Fibroblast of lung (primary cell): ENCODE results near the gene HUS1. TPM values are rescaled to one million over a fixed set of nuclear protein-coding genes. Genes with fewer than 3 reads are reported as not detected.

Source experiments
- DNase-seq, 2 donors: peaks; one replicate each; pipeline versions ENCODE4 v3.0.0 to v3.0.0-alpha.2; 2010; ENCODE audit warnings: low read depth in 2 of 2
- H2AFZ ChIP-seq: 2 replicates; pipeline ENCODE4 v1.5.1; 2012; ENCODE audit warnings: low read length, control low read depth, inconsistent platforms
- H3K27ac ChIP-seq: 2 replicates; pipeline ENCODE4 v1.5.1; 2011; ENCODE audit warnings: low read length, control low read depth; ENCODE audit not compliant: insufficient read depth
- H3K27me3 ChIP-seq: 2 replicates; pipeline ENCODE4 v1.5.1; 2011; ENCODE audit warnings: mild to moderate bottlenecking, low read length; ENCODE audit not compliant: control insufficient read depth, insufficient read depth
- H3K36me3 ChIP-seq: 2 replicates; pipeline ENCODE4 v1.5.1; 2011; ENCODE audit warnings: low read length; ENCODE audit not compliant: control insufficient read depth, insufficient read depth
- H3K4me1 ChIP-seq: 2 replicates; pipeline ENCODE4 v1.5.1; 2011; ENCODE audit warnings: low read length; ENCODE audit not compliant: control insufficient read depth, insufficient read depth; ENCODE audit errors: extremely low read depth
- H3K4me2 ChIP-seq: 2 replicates; pipeline ENCODE4 v1.5.1; 2011; ENCODE audit warnings: low read length, control low read depth; ENCODE audit not compliant: insufficient read depth; ENCODE audit errors: extremely low read depth
- H3K4me3 ChIP-seq, 4 experiments: fragments of 200-600 bp in 1 of 4; sonication (generic) in 1 of 4; replicated peaks in 1 of 4; 2 replicates each; pipeline ENCODE4 v1.5.1; 2011 to 2016; ENCODE audit warnings: low read length in 4 of 4, low read depth in 3 of 4, mild to moderate bottlenecking in 3 of 4, control low read depth in 2 of 4, inconsistent platforms in 1 of 4, mixed read lengths in 1 of 4; ENCODE audit not compliant: insufficient read depth in 1 of 4; ENCODE audit errors: control extremely low read depth in 1 of 4
- H3K79me2 ChIP-seq: 2 replicates; pipeline ENCODE4 v1.5.1; 2012; ENCODE audit warnings: mild to moderate bottlenecking, low read length, inconsistent platforms; ENCODE audit not compliant: control insufficient read depth, insufficient read depth
- H3K9ac ChIP-seq: 2 replicates; pipeline ENCODE4 v1.5.1; 2011; ENCODE audit warnings: mild to moderate bottlenecking, low read length, control low read depth; ENCODE audit not compliant: insufficient read depth
- H3K9me3 ChIP-seq: 2 replicates; pipeline ENCODE4 v1.5.1; 2012; ENCODE audit warnings: low read depth, low read length; ENCODE audit not compliant: control insufficient read depth, insufficient read depth
- H4K20me1 ChIP-seq: 2 replicates; pipeline ENCODE4 v1.5.1; 2011; ENCODE audit warnings: low read length; ENCODE audit not compliant: control insufficient read depth, insufficient read depth; ENCODE audit errors: extremely low read depth
- EZH2 ChIP-seq: IDR thresholded peaks from 2 replicates; pipeline ENCODE4 v1.5.1; 2012; ENCODE audit warnings: low read length, control low read depth, mild to moderate bottlenecking; ENCODE audit errors: missing control alignments
- polyA plus RNA-seq, 2 donors: library from polyadenylated mRNA; depleted of rRNA in 1 of 2; stranded (reverse) in 1 of 2; unstranded in 1 of 2; fragments of >200 nt; gene quantifications; 2 replicates each; pipeline ENCODE4 v1.2.1, GENCODE V29; 2011 to 2012; ENCODE audit warnings: missing spikeins in 1 of 2
- total RNA-seq: library from RNA; depleted of rRNA; stranded (reverse); fragments of >200 nt; gene quantifications from 2 replicates; pipeline ENCODE4 v1.2.1, GENCODE V29; 2014
- TF ChIP-seq, protein P1 (sequence below), 2 donors: IDR thresholded peaks in 1 of 2; conservative IDR thresholded peaks in 1 of 2; 1 replicate in 1 of 2; 2 replicates in 1 of 2; pipeline ENCODE4 v1.5.1; 2011 to 2012; ENCODE audit warnings: low read length in 2 of 2, control low read depth in 1 of 2, inconsistent platforms in 1 of 2, low read depth in 1 of 2, mild to moderate bottlenecking in 1 of 2

HUS1 gene
- total and polyA plus RNA-seq, 2 donors (not counting 1 experiment from before 2014, with no cell fraction given): 14.2 to 29.4 TPM

DNA sequence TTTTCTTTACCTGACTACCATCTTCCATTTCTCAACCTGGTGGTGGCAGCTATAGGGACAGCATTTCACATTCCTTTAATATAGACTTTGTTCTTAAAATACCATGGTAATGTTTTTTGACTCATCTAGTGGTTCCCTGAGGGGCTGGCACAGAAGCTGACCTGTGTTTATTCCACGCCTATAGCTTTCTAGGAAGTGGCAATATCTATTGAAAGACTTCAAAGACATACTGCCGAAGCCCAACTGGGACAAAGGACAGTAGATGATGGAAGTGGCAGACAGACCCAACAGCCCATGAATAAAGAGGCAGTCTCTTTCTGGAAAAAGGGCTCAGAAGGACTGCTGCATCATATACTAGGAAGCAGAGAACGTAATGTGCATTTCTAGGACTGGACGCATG is 38.3 kb upstream of the HUS1 start:
- Histone ChIP-seq H3K9ac (no peak overlapping the region), H3K4me1 (no peaks in the 10 kb centered on the region), H3K4me2 (no peak overlapping the region), H2AFZ (no peak overlapping the region), H3K36me3 (no peaks in the 10 kb centered on the region), H3K4me3 (no peak overlapping the region), H4K20me1 (no peaks in the 10 kb centered on the region), H3K79me2 (no peaks in the 10 kb centered on the region), H3K9me3 (no peaks in the 10 kb centered on the region), H3K27ac (no peak overlapping the region), H3K27me3 (peaks cover 2% of the 10 kb centered on the region)
- TF ChIP-seq, protein P1, sequence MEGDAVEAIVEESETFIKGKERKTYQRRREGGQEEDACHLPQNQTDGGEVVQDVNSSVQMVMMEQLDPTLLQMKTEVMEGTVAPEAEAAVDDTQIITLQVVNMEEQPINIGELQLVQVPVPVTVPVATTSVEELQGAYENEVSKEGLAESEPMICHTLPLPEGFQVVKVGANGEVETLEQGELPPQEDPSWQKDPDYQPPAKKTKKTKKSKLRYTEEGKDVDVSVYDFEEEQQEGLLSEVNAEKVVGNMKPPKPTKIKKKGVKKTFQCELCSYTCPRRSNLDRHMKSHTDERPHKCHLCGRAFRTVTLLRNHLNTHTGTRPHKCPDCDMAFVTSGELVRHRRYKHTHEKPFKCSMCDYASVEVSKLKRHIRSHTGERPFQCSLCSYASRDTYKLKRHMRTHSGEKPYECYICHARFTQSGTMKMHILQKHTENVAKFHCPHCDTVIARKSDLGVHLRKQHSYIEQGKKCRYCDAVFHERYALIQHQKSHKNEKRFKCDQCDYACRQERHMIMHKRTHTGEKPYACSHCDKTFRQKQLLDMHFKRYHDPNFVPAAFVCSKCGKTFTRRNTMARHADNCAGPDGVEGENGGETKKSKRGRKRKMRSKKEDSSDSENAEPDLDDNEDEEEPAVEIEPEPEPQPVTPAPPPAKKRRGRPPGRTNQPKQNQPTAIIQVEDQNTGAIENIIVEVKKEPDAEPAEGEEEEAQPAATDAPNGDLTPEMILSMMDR (conservative IDR thresholded peaks at IDR 0.05 in 1 of 2, IDR thresholded peaks at IDR 0.05 in 1 of 2; ENCODE audit: low read depth in 1 of 2, low read length in 2 of 2): no peak
- TF ChIP-seq EZH2: no peak
- no peak for DNase-seq

DNA sequence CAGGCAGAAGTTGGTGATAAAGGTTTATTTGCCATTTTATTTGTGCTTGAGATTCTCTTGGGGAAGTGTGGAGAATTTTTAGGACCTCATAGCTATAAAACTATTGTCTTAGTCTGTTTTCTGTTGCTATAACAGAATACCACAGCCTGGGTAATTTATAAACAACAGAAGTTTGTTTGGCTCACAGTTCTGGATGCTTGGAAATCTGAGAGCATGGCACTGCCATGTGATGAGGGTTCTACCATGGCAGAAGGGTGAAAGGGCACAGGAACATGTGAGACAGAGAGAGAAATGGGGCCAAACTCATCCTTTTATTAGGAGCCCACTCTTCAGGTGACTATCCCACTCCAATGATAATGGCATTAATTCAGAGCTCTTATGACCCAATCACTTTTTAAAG is 37.2 kb upstream of the HUS1 start:
- H3K9me3 ChIP-seq: no peaks in the 10 kb centered on the region
- no peak overlapping the region for H3K27ac ChIP-seq
- H3K36me3 ChIP-seq: no peaks in the 10 kb centered on the region
- H3K4me3 ChIP-seq: no peak overlapping the region
- H3K4me1 ChIP-seq: no peaks in the 10 kb centered on the region
- H4K20me1 ChIP-seq: no peaks in the 10 kb centered on the region
- DNase-seq: no peak
- H3K4me2 ChIP-seq: no peak overlapping the region
- no peaks in the 10 kb centered on the region for H3K79me2 ChIP-seq
- H2AFZ ChIP-seq: no peak overlapping the region
- H3K27me3 ChIP-seq: peaks cover 2% of the 10 kb centered on the region
- no peak overlapping the region for H3K9ac ChIP-seq
- TF ChIP-seq, protein P1 (conservative IDR thresholded peaks at IDR 0.05 in 1 of 2, IDR thresholded peaks at IDR 0.05 in 1 of 2; ENCODE audit: low read depth in 1 of 2, low read length in 2 of 2): no peak
- no peak for TF ChIP-seq EZH2

DNA sequence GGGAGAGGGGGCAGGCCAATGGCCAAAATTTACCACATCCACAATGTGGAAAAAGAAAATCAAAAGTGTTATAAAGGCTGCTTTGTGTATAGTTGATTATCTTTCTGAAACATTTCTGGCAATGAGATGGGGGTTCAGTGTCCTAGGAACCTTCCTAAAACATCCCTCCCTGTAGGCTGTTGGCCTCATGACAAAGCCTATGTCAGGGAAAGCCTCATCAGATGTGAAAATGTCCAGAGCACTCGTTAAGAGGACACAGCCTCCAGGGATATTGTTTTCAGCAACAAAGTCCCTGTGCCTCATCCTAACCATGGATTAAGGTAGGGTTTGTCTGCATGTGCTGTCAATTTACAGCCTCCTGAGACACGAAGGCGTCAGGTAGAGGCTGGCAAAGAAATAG is 32.5 kb upstream of the HUS1 start:
- H3K9ac ChIP-seq: no peak overlapping the region
- DNase-seq: no peak
- H3K27ac ChIP-seq: no peak overlapping the region
- no peaks in the 10 kb centered on the region for H3K9me3 ChIP-seq
- no peak overlapping the region for H3K4me2 ChIP-seq
- no peaks in the 10 kb centered on the region for H4K20me1 ChIP-seq
- H3K27me3 ChIP-seq: no peaks in the 10 kb centered on the region
- no peak overlapping the region for H3K4me3 ChIP-seq
- H3K36me3 ChIP-seq: no peaks in the 10 kb centered on the region
- no peak for TF ChIP-seq EZH2
- TF ChIP-seq, protein P1 (conservative IDR thresholded peaks at IDR 0.05 in 1 of 2, IDR thresholded peaks at IDR 0.05 in 1 of 2; ENCODE audit: low read depth in 1 of 2, low read length in 2 of 2): no peak
- H3K4me1 ChIP-seq: no peaks in the 10 kb centered on the region
- H3K79me2 ChIP-seq: no peaks in the 10 kb centered on the region
- no peak overlapping the region for H2AFZ ChIP-seq
